ENCODE results near the gene SPHK2.
"Not testable (repeated sequence)": the region's sequence is repeated elsewhere in the genome, so short reads cannot be mapped to it uniquely, and the experiment has no call there.

Gene SPHK2

GRCh38 chr19:48618916-48619691, at the start of gene SPHK2, which contains the start of gene RPL18:
Gene SPHK2 (plus strand): TSS chr19:48619506. CDS start chr19:48620515, 1,009 bp downstream.
Gene RPL18 (minus strand): TSS chr19:48619178. CDS start chr19:48619143, 35 bp downstream.
- peak; percentile 99 for DNase-seq

GRCh38 chr19:48569814-48570213, 49.5 kb upstream of the SPHK2 start:
- peak; percentile 51 for DNase-seq

GRCh38 chr19:48571378-48572162, 47.7 kb upstream of the SPHK2 start:
- DNase-seq: no peak

- no peak for DNase-seq
Observed at GRCh38 chr19:48573163-48573505, 46.2 kb upstream of the SPHK2 start.

- DNase-seq: no peak
Observed at GRCh38 chr19:48575931-48576622, 43.2 kb upstream of the SPHK2 start.

GRCh38 chr19:48577908-48578307, 41.4 kb upstream of the SPHK2 start:
- not testable (repeated sequence) for DNase-seq

GRCh38 chr19:48578891-48579290, 40.4 kb upstream of the SPHK2 start:
- DNase-seq: no peak

GRCh38 chr19:48582168-48582567, 37.1 kb upstream of the SPHK2 start:
- DNase-seq: no peak

GRCh38 chr19:48587387-48587786, 31.9 kb upstream of the SPHK2 start:
- DNase-seq: no peak

- peak; percentile 90 for DNase-seq
Observed at GRCh38 chr19:48588670-48589401, 30.5 kb upstream of the SPHK2 start.

- no peak for DNase-seq
Observed at GRCh38 chr19:48591021-48591420, 28.3 kb upstream of the SPHK2 start.

- DNase-seq: no peak
Observed at GRCh38 chr19:48595171-48595570, 24.1 kb upstream of the SPHK2 start.

GRCh38 chr19:48595833-48596232, 23.5 kb upstream of the SPHK2 start:
- no peak for DNase-seq

GRCh38 chr19:48596237-48596636, 23.1 kb upstream of the SPHK2 start:
- no peak for DNase-seq

- no peak for DNase-seq
Observed at GRCh38 chr19:48596679-48597465, 22.4 kb upstream of the SPHK2 start.

- peak; percentile 13 for DNase-seq
Observed at GRCh38 chr19:48598996-48599700, 20.2 kb upstream of the SPHK2 start.

GRCh38 chr19:48600679-48601417, 18.5 kb upstream of the SPHK2 start:
- peak; percentile 10 for DNase-seq

GRCh38 chr19:48603001-48603400, 16.3 kb upstream of the SPHK2 start:
- no peak for DNase-seq

- no peak for DNase-seq
Observed at GRCh38 chr19:48603449-48603848, 15.9 kb upstream of the SPHK2 start.

- no peak for DNase-seq
Observed at GRCh38 chr19:48603850-48604249, 15.5 kb upstream of the SPHK2 start.
